K562 (cell line): ENCODE results near the gene NR6A1.

Experiments
- FOS ChIP-seq: IDR thresholded peaks from 3 replicates; pipeline ENCODE4 v1.6.1; 2011; ENCODE audit not compliant: insufficient read length; ENCODE audit errors: extremely low read depth
- JUND ChIP-seq, 2 experiments: IDR thresholded peaks; 2 replicates in 1 of 2; 3 replicates in 1 of 2; pipeline ENCODE4 v1.6.1; 2011; ENCODE audit warnings: borderline replicate concordance in 2 of 2, low read depth in 2 of 2, low read length in 2 of 2, improper control_type of control experiment in 1 of 2, missing biosample characterization in 1 of 2, missing genetic modification characterization in 1 of 2, missing genetic modification reagents in 1 of 2
- NFYB ChIP-seq: IDR thresholded peaks from 2 replicates; pipeline ENCODE4 v1.6.1; 2011; ENCODE audit warnings: mild to moderate bottlenecking, moderate library complexity; ENCODE audit not compliant: insufficient read length; ENCODE audit errors: extremely low read depth
- NRF1 ChIP-seq, 2 experiments: fragments of 450-650 bp; IDR thresholded peaks in 1 of 2; conservative IDR thresholded peaks in 1 of 2; 2 replicates each; pipeline ENCODE4 v1.6.1; 2014; ENCODE audit warnings: mild to moderate bottlenecking in 2 of 2
- SMARCA4 ChIP-seq: fragments of 450-650 bp; IDR thresholded peaks from 2 replicates; pipeline ENCODE4 v1.6.1; 2016
- TF ChIP-seq, protein P1 (sequence below): sonication (generic); formaldehyde crosslinking; IDR thresholded peaks from 2 replicates; pipeline ENCODE4 v1.8.0; 2022; ENCODE audit warnings: mild to moderate bottlenecking, missing genetic modification reagents, borderline replicate concordance

GRCh38 chr9:124625087-124625486 is 146.0 kb downstream of the NR6A1 start:
- TF ChIP-seq SMARCA4 (no peak), JUND (IDR thresholded peaks at IDR 0.05; ENCODE audit: borderline replicate concordance, low read depth, low read length) (no peak), JUND (tag; IDR thresholded peaks at IDR 0.05; ENCODE audit: borderline replicate concordance, low read depth, low read length) (no peak), NFYB (no peak), FOS (no peak), NRF1 (conservative IDR thresholded peaks at IDR 0.05 in 1 of 2, IDR thresholded peaks at IDR 0.05 in 1 of 2) (no peak)
- TF ChIP-seq, protein P1, sequence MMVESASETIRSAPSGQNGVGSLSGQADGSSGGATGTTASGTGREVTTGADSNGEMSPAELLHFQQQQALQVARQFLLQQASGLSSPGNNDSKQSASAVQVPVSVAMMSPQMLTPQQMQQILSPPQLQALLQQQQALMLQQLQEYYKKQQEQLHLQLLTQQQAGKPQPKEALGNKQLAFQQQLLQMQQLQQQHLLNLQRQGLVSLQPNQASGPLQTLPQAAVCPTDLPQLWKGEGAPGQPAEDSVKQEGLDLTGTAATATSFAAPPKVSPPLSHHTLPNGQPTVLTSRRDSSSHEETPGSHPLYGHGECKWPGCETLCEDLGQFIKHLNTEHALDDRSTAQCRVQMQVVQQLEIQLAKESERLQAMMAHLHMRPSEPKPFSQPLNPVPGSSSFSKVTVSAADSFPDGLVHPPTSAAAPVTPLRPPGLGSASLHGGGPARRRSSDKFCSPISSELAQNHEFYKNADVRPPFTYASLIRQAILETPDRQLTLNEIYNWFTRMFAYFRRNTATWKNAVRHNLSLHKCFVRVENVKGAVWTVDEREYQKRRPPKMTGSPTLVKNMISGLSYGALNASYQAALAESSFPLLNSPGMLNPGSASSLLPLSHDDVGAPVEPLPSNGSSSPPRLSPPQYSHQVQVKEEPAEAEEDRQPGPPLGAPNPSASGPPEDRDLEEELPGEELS (CRISPR knock-in tag), result no peak
